ENCODE data around the gene FLT4. TPM values are rescaled to one million over a fixed set of nuclear protein-coding genes. Genes with fewer than 3 reads are reported as not detected.

The FLT4 gene
- total and polyA plus RNA-seq, 9 of the 15 experiments (the other 6 are each of a cell fraction or from before 2014, with no cell fraction given) = 0.01 to 0.42 (median 0.14) TPM; not detected in 2

DNA sequence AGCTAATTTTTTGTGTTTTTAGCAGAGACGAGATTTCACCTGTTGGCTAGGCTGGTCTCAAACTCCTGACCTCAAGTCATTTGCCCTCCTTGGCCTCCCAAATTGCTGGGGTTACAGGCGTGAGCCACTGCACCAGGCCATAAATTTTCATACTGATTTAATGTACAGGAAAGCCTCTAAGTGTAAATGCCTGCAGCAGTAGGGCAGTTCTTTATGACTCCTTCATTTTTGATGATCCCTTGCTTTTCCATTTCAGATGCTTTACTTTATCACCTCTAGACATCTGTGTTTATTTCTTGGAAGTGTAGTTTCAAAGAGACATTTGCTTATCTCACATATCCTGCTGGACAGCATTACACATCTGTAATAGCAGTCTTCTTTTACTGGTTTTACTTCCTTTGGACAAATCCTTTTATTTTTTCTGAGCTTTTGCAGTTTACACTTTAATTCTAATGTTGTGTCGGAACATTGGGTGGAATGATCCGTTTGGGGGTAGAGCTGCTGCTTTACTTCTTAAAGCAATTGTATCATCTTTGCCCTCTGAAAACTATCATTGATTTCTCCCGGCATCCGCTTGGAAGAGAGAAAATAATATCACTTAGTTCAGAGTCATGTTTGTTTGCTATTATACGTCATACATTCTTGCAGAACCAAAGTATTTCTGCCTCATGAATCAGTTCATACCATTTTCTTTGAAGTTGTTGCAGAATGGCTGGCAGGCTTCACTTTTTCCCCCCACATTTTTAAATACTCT is 94.1 kb downstream of the FLT4 start (continued):
- TF ChIP-seq FOXA3 (CRISPR knock-in tag; conservative IDR thresholded peaks at IDR 0.05 in 1 of 2, IDR thresholded peaks at IDR 0.05 in 1 of 2) (peak in 1 of 2 experiments; percentile 68; a peak in 2 of 4 replicates), ILK (tag; IDR thresholded peaks at IDR 0.05; ENCODE audit: borderline replicate concordance, low read depth) (no peak), MAFG (tag; conservative IDR thresholded peaks at IDR 0.05) (peak; percentile 67), HNRNPK (IDR thresholded peaks at IDR 0.05; ENCODE audit: low read depth, low read length, poor library complexity, severe bottlenecking) (no peak), NR1H2 (CRISPR knock-in tag; IDR thresholded peaks at IDR 0.05) (no peak), ZNF431 (CRISPR knock-in tag; IDR thresholded peaks at IDR 0.05) (no peak), MYBL2 (IDR thresholded peaks at IDR 0.05; ENCODE audit: low read depth) (peak; percentile 10; the same call in 1 of the 2 replicates), MYBL2 (CRISPR knock-in tag; IDR thresholded peaks at IDR 0.05; ENCODE audit: borderline replicate concordance) (no peak), ZNF134 (CRISPR knock-in tag; conservative IDR thresholded peaks at IDR 0.05) (no peak), MBD2 (IDR thresholded peaks at IDR 0.05; ENCODE audit: borderline replicate concordance, low read depth) (peak; percentile 51; the same call in 1 of the 2 replicates), MCM2 (IDR thresholded peaks at IDR 0.05; ENCODE audit: low read depth) (no peak), E2F8 (IDR thresholded peaks at IDR 0.05; ENCODE audit: low read depth, partially characterized antibody) (peak; percentile 71), DMBX1 (CRISPR knock-in tag; IDR thresholded peaks at IDR 0.05; ENCODE audit: borderline replicate concordance) (peak; percentile 54; the same call in 1 of the 2 replicates), ZC3H8 (IDR thresholded peaks at IDR 0.05) (no peak), RFX1 (IDR thresholded peaks at IDR 0.05) (no peak), IRF1 (CRISPR knock-in tag; IDR thresholded peaks at IDR 0.05; ENCODE audit: borderline replicate concordance) (no peak), POLR2G (IDR thresholded peaks at IDR 0.05; ENCODE audit: low read depth, low read length) (no peak), CHCHD3 (CRISPR knock-in tag; IDR thresholded peaks at IDR 0.05) (no peak), MLLT1 (IDR thresholded peaks at IDR 0.05) (no peak; a peak in 1 of 4 replicates), ATF7 (IDR thresholded peaks at IDR 0.05) (peak; percentile 89)
- TF ChIP-seq, protein P1, sequence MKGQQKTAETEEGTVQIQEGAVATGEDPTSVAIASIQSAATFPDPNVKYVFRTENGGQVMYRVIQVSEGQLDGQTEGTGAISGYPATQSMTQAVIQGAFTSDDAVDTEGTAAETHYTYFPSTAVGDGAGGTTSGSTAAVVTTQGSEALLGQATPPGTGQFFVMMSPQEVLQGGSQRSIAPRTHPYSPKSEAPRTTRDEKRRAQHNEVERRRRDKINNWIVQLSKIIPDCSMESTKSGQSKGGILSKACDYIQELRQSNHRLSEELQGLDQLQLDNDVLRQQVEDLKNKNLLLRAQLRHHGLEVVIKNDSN (CRISPR knock-in tag; IDR thresholded peaks at IDR 0.05) = no peak
- TF ChIP-seq, protein P2, sequence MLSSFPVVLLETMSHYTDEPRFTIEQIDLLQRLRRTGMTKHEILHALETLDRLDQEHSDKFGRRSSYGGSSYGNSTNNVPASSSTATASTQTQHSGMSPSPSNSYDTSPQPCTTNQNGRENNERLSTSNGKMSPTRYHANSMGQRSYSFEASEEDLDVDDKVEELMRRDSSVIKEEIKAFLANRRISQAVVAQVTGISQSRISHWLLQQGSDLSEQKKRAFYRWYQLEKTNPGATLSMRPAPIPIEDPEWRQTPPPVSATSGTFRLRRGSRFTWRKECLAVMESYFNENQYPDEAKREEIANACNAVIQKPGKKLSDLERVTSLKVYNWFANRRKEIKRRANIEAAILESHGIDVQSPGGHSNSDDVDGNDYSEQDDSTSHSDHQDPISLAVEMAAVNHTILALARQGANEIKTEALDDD (IDR thresholded peaks at IDR 0.05) = no peak
